GM12878 (cell line): ENCODE data around the gene CCP110. TPM values are rescaled to one million over a fixed set of nuclear protein-coding genes. Genes with fewer than 3 reads are reported as not detected.

Source experiments
- BCL11A ChIP-seq: IDR thresholded peaks from 2 replicates; pipeline ENCODE4 v1.6.1; 2011; ENCODE audit warnings: low read depth, low read length
- BRCA1 ChIP-seq: IDR thresholded peaks from 2 replicates; pipeline ENCODE4 v1.6.1; 2011; ENCODE audit warnings: low read depth, low read length, improper control_type of control experiment
- CUX1 ChIP-seq: IDR thresholded peaks from 2 replicates; pipeline ENCODE4 v1.6.1; 2012; ENCODE audit warnings: improper control_type of control experiment, low read depth, low read length; ENCODE audit not compliant: insufficient replicate concordance
- GATAD2B ChIP-seq: fragments of 450-650 bp; conservative IDR thresholded peaks from 2 replicates; pipeline ENCODE4 v1.6.1; 2017; ENCODE audit warnings: low read depth, mild to moderate bottlenecking, moderate library complexity
- SIX5 ChIP-seq: IDR thresholded peaks from 2 replicates; pipeline ENCODE4 v1.6.1; 2011; ENCODE audit warnings: mild to moderate bottlenecking, low read depth, low read length, moderate library complexity; ENCODE audit not compliant: severe bottlenecking
- polyA plus RNA-seq, 11 experiments: library from polyadenylated mRNA; depleted of rRNA in 4 of 11; unstranded in 6 of 11; stranded (reverse) in 5 of 11; fragments of >200 nt; fragmentation: Nextera tagmentation in 4 of 11; fragmentation: Illumina TruSeq in 1 of 11; extraction: Ambion mirVana in 4 of 11; extraction: Trizol in 1 of 11; gene quantifications; 1 replicate in 1 of 11; 2 replicates in 10 of 11; pipeline versions ENCODE4 v1.2.1 to v1.2.3, GENCODE V29; 2011 to 2016; ENCODE audit warnings: inconsistent platforms in 2 of 11, missing spikeins in 2 of 11, low read depth in 1 of 11
- total RNA-seq, 4 experiments: library from RNA; depleted of rRNA in 3 of 4; stranded (reverse); fragments of >200 nt in 3 of 4; fragmentation: Illumina TruSeq in 1 of 4; extraction: Trizol in 1 of 4; gene quantifications; 2 replicates each; pipeline versions ENCODE4 v1.2.1 to v1.2.3, GENCODE V29; 2013 to 2021
- TF ChIP-seq, protein P1 (sequence below): fragments of 450-650 bp; IDR thresholded peaks from 2 replicates; pipeline ENCODE4 v1.6.1; 2017; ENCODE audit warnings: low read depth, mild to moderate bottlenecking, moderate library complexity

Gene CCP110
- total and polyA plus RNA-seq, 10 of the 15 experiments (the other 5 are each of a cell fraction or from before 2014, with no cell fraction given), result 6.4 to 38.1 (median 26.7) TPM

DNA sequence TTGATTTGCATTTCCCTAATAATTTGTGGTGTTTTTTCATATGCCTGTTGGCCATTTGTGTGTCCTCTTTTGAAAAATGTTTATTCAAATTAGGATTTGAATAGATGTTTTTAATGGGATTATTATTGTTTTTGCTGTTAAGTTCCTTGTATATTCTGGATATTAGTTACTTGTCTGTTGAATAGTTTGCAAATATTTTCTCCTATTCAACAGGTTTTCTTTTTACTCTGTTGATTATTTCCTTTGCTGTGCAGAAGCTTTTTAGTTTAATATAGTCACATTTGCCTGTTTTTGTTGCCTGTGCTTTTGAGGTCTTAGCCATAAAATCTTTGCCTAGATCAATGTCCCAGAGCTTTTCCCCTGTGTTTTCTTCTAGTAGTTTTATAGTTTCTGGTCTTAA is 11.4 kb upstream of the CCP110 start (continued):
- TF ChIP-seq BCL11A (no peak), BRCA1 (no peak), SIX5 (no peak), GATAD2B (no peak), CUX1 (no peak)
- TF ChIP-seq, protein P1, sequence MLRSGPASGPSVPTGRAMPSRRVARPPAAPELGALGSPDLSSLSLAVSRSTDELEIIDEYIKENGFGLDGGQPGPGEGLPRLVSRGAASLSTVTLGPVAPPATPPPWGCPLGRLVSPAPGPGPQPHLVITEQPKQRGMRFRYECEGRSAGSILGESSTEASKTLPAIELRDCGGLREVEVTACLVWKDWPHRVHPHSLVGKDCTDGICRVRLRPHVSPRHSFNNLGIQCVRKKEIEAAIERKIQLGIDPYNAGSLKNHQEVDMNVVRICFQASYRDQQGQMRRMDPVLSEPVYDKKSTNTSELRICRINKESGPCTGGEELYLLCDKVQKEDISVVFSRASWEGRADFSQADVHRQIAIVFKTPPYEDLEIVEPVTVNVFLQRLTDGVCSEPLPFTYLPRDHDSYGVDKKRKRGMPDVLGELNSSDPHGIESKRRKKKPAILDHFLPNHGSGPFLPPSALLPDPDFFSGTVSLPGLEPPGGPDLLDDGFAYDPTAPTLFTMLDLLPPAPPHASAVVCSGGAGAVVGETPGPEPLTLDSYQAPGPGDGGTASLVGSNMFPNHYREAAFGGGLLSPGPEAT, result no peak
- TF ChIP-seq, all 136 proteins: peak for 0
